ENCODE data around the gene ALG14.

GRCh38 chr1:95029532-95029931 lies 43.2 kb downstream of the ALG14 start:
- TF ChIP-seq TEAD4 (IDR thresholded peaks at IDR 0.05; ENCODE audit: borderline replicate concordance, insufficient read depth) (no peak), CTCF (IDR thresholded peaks at IDR 0.05) (no peak), ZBTB33 (IDR thresholded peaks at IDR 0.05; ENCODE audit: borderline replicate concordance, low read depth) (no peak)

Data from SK-N-SH (cell line).